ENCODE results near the gene LRRC1.

Gene LRRC1

DNA sequence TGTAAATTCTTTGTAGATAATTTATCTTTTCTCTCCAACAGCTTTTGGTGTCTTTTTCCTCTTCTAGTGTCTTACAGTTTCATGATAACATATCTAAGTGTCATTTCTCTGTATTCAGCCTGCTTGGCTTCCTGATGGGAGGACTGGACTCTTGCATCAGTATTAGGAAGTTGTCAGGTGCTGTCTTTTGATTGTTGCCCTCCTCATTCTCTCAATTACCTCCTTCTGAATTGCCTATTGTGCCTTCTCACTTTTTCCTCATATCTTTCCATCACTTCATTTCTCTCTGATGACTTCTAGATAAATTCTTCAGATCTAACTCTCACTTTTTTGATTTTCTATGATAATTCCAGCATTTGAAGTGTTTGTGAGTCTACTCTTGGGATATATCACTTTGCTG, 162.0 kb downstream of the LRRC1 start:
- DNase-seq (ENCODE audit: low spot score), result no peak

DNA sequence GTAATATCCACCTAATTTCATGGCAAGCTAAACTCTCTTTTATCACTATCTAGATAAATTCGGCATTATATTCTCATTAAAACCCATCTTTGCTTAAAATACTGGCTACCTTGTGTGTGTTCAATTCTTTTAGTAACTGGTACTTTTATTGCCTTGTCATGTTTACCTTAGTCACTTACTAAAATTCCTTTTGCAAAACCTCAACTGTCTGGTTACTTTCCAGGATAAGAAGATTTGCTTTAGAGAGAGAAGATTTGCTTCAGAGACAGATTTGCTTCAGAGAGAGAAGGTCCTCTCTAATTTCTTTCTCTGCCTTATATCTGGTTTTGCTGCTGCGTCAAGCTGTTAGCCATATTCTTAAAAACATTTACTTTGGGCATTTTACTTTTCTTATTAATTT, 164.9 kb downstream of the LRRC1 start:
- DNase-seq (ENCODE audit: low spot score), result no peak

DNA sequence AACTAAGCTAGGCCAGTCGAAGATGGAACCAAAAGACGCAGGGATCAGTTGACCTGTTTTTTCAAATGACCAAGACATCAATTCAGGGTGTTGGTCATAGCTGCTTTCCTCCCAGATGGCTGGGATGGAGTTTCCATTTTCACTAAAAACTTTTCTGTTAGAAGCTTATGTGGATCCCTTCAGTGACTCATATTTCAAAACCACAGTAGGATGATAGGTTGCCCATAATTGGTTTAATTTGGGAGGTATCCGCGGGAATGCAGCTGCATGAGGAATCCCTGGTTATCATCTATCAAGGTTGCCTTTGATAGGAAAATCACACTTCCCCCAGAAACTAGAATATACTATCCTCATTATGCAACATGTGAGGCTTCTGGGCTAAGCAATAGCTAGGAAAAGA, 165.5 kb downstream of the LRRC1 start:
- no peak for DNase-seq (ENCODE audit: low spot score)

GRCh38 chr6:53961679-53962370, 167.0 kb downstream of the LRRC1 start:
- DNase-seq (ENCODE audit: low spot score), result no peak

DNA sequence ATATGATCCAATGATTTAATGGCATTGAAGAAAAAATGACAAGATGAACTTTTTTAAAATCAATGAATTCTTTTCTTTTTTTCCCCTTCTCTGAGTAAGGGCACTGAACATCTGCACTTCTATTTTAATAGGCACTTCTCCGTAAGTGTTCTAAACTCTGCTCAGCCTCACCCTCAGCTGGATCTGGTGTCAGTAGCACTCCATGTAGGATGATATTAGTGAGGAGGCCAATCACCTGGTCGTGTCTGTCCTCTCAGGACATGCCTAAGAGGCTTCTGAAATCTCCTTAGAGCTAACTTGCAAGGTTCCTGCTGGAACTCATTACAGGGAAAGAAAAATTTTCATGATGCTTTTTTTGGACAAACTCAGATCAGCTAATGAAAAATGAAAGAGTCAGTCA, 167.8 kb downstream of the LRRC1 start:
- DNase-seq (ENCODE audit: low spot score), result no peak

DNA sequence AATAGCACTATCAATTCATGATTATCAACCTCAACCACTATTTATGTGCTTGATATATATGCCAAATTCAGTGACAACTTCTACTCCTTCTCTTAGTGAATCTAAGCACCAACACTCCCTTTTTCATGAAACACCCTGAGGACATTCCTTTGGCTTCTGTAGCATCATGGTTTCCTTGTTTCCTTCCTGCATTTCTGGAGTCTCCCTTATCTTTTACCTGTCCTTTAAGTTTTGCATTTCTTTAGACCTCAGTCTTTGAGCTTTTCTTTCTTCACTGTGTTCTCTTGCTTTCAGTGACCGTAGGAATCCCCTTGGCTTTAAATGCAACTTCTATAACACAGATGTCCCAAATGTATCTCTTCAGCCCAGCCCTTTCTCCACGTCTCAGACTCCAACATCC, 172.6 kb downstream of the LRRC1 start:
- no peak for DNase-seq (ENCODE audit: low spot score)

Data from SK-N-DZ (cell line).